HEK293 (cell line): Measurements from ENCODE around the gene GNG14.

Source experiments
- CTCF ChIP-seq: fragments of 450-650 bp; formaldehyde crosslinking; IDR thresholded peaks from 2 replicates; pipeline ENCODE4 v1.5.1; 2016; ENCODE audit warnings: missing biosample characterization, missing genetic modification characterization
- KLF8 ChIP-seq: fragments of 450-650 bp; formaldehyde crosslinking; IDR thresholded peaks from 2 replicates; pipeline ENCODE4 v1.5.1; 2016; ENCODE audit warnings: missing biosample characterization, missing genetic modification characterization
- MZF1 ChIP-seq: fragments of 450-650 bp; formaldehyde crosslinking; IDR thresholded peaks from 2 replicates; pipeline ENCODE4 v1.5.1; 2017; ENCODE audit warnings: missing biosample characterization, missing genetic modification characterization, borderline replicate concordance
- OSR2 ChIP-seq: fragments of 450-650 bp; formaldehyde crosslinking; IDR thresholded peaks from 2 replicates; pipeline ENCODE4 v1.5.1; 2016; ENCODE audit warnings: missing biosample characterization, missing genetic modification characterization
- REPIN1 ChIP-seq: fragments of 450-650 bp; formaldehyde crosslinking; IDR thresholded peaks from 2 replicates; pipeline ENCODE4 v1.5.1; 2017; ENCODE audit warnings: missing biosample characterization, missing genetic modification characterization, low read depth
- SCRT1 ChIP-seq: fragments of 450-650 bp; formaldehyde crosslinking; IDR thresholded peaks from 2 replicates; pipeline ENCODE4 v1.5.1; 2016; ENCODE audit warnings: missing biosample characterization, missing genetic modification characterization, borderline replicate concordance
- YY1 ChIP-seq: fragments of 450-650 bp; formaldehyde crosslinking; IDR thresholded peaks from 2 replicates; pipeline ENCODE4 v1.5.1; 2018; ENCODE audit warnings: missing biosample characterization, missing genetic modification characterization
- ZFP69B ChIP-seq: fragments of 450-650 bp; formaldehyde crosslinking; IDR thresholded peaks from 2 replicates; pipeline ENCODE4 v1.5.1; 2016; ENCODE audit warnings: missing biosample characterization, missing genetic modification characterization
- ZNF18 ChIP-seq: fragments of 450-650 bp; formaldehyde crosslinking; IDR thresholded peaks from 2 replicates; pipeline ENCODE4 v1.5.1; 2016; ENCODE audit warnings: missing biosample characterization, missing genetic modification characterization
- ZNF184 ChIP-seq: fragments of 450-650 bp; IDR thresholded peaks from 2 replicates; pipeline ENCODE4 v1.5.1; 2018; ENCODE audit warnings: missing biosample characterization, mild to moderate bottlenecking, missing genetic modification characterization
- ZNF239 ChIP-seq: fragments of 450-650 bp; formaldehyde crosslinking; IDR thresholded peaks from 2 replicates; pipeline ENCODE4 v1.5.1; 2016; ENCODE audit warnings: missing biosample characterization, missing genetic modification characterization
- ZNF335 ChIP-seq: fragments of 450-650 bp; formaldehyde crosslinking; conservative IDR thresholded peaks from 2 replicates; pipeline ENCODE4 v1.5.1; 2016; ENCODE audit warnings: missing biosample characterization, missing genetic modification characterization
- ZNF350 ChIP-seq: fragments of 450-650 bp; formaldehyde crosslinking; IDR thresholded peaks from 2 replicates; pipeline ENCODE4 v1.5.0; 2017; ENCODE audit warnings: missing biosample characterization, mild to moderate bottlenecking, missing genetic modification characterization
- ZNF391 ChIP-seq: fragments of 450-650 bp; formaldehyde crosslinking; IDR thresholded peaks from 2 replicates; pipeline ENCODE4 v1.5.1; 2016; ENCODE audit warnings: low read depth, missing biosample characterization, missing genetic modification characterization, borderline replicate concordance
- ZNF404 ChIP-seq: fragments of 450-650 bp; formaldehyde crosslinking; IDR thresholded peaks from 2 replicates; pipeline ENCODE4 v1.5.1; 2017; ENCODE audit warnings: missing biosample characterization, missing genetic modification characterization
- ZNF426 ChIP-seq: fragments of 450-650 bp; formaldehyde crosslinking; IDR thresholded peaks from 2 replicates; pipeline ENCODE4 v1.5.1; 2017; ENCODE audit warnings: missing biosample characterization, missing genetic modification characterization, mild to moderate bottlenecking, inconsistent platforms, moderate library complexity
- ZNF514 ChIP-seq: fragments of 450-650 bp; formaldehyde crosslinking; IDR thresholded peaks from 2 replicates; pipeline ENCODE4 v1.5.1; 2016; ENCODE audit warnings: missing biosample characterization, missing genetic modification characterization
- ZNF610 ChIP-seq: fragments of 450-650 bp; formaldehyde crosslinking; IDR thresholded peaks from 2 replicates; pipeline ENCODE4 v1.5.1; 2016; ENCODE audit warnings: missing biosample characterization, missing genetic modification characterization, borderline replicate concordance
- ZNF660 ChIP-seq: fragments of 450-650 bp; IDR thresholded peaks from 2 replicates; pipeline ENCODE4 v1.5.1; 2018; ENCODE audit warnings: missing biosample characterization, mild to moderate bottlenecking, missing genetic modification characterization
- ZNF837 ChIP-seq: fragments of 450-650 bp; formaldehyde crosslinking; IDR thresholded peaks from 2 replicates; pipeline ENCODE4 v1.5.1; 2016; ENCODE audit warnings: missing biosample characterization, missing genetic modification characterization
- TF ChIP-seq, protein P1 (sequence below): fragments of 450-650 bp; formaldehyde crosslinking; conservative IDR thresholded peaks from 2 replicates; pipeline ENCODE4 v1.5.1; 2016; ENCODE audit warnings: low read depth, missing biosample characterization, missing genetic modification characterization
- TF ChIP-seq, protein P2 (sequence below): fragments of 450-650 bp; formaldehyde crosslinking; IDR thresholded peaks from 2 replicates; pipeline ENCODE4 v1.5.1; 2017; ENCODE audit warnings: missing biosample characterization, missing genetic modification characterization
- TF ChIP-seq, protein P3 (sequence below): fragments of 450-650 bp; formaldehyde crosslinking; IDR thresholded peaks from 2 replicates; pipeline ENCODE4 v1.5.1; 2016; ENCODE audit warnings: missing biosample characterization, missing genetic modification characterization
- TF ChIP-seq, protein P4 (sequence below): fragments of 450-650 bp; formaldehyde crosslinking; IDR thresholded peaks from 2 replicates; pipeline ENCODE4 v1.5.1; 2016; ENCODE audit warnings: missing biosample characterization, missing genetic modification characterization

GNG14 gene

GRCh38 chr19:12681074-12681987 is 6.5 kb upstream of the GNG14 start, which contains the start of gene DHPS (continued):
- TF ChIP-seq ZNF391 (tag by site-specific recombination) (0 out of 2 replicates have a peak, but pooled peaks have one; percentile 47), ZNF239 (no peak), KLF8 (tag by site-specific recombination) (peak; percentile 70), ZNF660 (tag by site-specific recombination) (peak; percentile 78), ZNF610 (tag by site-specific recombination) (no peak; the same call in 1 of the 2 replicates), ZNF350 (tag by site-specific recombination) (no peak), SCRT1 (tag by site-specific recombination) (no peak), ZNF335 (tag by site-specific recombination) (peak; percentile 92), MZF1 (tag by site-specific recombination) (peak; percentile 93), OSR2 (tag by site-specific recombination) (no peak), CTCF (peak; percentile 51; the same call in 1 of the 2 replicates), ZNF404 (tag by site-specific recombination) (no peak), ZNF837 (tag by site-specific recombination) (peak; percentile 25; the same call in 1 of the 2 replicates), YY1 (tag by site-specific recombination) (peak; percentile 91), ZNF426 (tag by site-specific recombination) (no peak), ZNF514 (tag by site-specific recombination) (no peak), ZNF184 (tag by site-specific recombination) (peak; percentile 70; the same call in 1 of the 2 replicates), REPIN1 (tag by site-specific recombination) (0 out of 2 replicates have a peak, but pooled peaks have one; percentile 77), ZFP69B (tag by site-specific recombination) (peak; percentile 19; the same call in 1 of the 2 replicates), ZNF18 (tag by site-specific recombination) (peak; percentile 78)
- TF ChIP-seq, protein P1, sequence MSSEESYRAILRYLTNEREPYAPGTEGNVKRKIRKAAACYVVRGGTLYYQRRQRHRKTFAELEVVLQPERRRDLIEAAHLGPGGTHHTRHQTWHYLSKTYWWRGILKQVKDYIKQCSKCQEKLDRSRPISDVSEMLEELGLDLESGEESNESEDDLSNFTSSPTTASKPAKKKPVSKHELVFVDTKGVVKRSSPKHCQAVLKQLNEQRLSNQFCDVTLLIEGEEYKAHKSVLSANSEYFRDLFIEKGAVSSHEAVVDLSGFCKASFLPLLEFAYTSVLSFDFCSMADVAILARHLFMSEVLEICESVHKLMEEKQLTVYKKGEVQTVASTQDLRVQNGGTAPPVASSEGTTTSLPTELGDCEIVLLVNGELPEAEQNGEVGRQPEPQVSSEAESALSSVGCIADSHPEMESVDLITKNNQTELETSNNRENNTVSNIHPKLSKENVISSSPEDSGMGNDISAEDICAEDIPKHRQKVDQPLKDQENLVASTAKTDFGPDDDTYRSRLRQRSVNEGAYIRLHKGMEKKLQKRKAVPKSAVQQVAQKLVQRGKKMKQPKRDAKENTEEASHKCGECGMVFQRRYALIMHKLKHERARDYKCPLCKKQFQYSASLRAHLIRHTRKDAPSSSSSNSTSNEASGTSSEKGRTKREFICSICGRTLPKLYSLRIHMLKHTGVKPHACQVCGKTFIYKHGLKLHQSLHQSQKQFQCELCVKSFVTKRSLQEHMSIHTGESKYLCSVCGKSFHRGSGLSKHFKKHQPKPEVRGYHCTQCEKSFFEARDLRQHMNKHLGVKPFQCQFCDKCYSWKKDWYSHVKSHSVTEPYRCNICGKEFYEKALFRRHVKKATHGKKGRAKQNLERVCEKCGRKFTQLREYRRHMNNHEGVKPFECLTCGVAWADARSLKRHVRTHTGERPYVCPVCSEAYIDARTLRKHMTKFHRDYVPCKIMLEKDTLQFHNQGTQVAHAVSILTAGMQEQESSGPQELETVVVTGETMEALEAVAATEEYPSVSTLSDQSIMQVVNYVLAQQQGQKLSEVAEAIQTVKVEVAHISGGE (tag by site-specific recombination) = peak; percentile 96
- TF ChIP-seq, protein P2, sequence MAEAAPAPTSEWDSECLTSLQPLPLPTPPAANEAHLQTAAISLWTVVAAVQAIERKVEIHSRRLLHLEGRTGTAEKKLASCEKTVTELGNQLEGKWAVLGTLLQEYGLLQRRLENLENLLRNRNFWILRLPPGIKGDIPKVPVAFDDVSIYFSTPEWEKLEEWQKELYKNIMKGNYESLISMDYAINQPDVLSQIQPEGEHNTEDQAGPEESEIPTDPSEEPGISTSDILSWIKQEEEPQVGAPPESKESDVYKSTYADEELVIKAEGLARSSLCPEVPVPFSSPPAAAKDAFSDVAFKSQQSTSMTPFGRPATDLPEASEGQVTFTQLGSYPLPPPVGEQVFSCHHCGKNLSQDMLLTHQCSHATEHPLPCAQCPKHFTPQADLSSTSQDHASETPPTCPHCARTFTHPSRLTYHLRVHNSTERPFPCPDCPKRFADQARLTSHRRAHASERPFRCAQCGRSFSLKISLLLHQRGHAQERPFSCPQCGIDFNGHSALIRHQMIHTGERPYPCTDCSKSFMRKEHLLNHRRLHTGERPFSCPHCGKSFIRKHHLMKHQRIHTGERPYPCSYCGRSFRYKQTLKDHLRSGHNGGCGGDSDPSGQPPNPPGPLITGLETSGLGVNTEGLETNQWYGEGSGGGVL (tag by site-specific recombination) = peak; percentile 99
- TF ChIP-seq, protein P3, sequence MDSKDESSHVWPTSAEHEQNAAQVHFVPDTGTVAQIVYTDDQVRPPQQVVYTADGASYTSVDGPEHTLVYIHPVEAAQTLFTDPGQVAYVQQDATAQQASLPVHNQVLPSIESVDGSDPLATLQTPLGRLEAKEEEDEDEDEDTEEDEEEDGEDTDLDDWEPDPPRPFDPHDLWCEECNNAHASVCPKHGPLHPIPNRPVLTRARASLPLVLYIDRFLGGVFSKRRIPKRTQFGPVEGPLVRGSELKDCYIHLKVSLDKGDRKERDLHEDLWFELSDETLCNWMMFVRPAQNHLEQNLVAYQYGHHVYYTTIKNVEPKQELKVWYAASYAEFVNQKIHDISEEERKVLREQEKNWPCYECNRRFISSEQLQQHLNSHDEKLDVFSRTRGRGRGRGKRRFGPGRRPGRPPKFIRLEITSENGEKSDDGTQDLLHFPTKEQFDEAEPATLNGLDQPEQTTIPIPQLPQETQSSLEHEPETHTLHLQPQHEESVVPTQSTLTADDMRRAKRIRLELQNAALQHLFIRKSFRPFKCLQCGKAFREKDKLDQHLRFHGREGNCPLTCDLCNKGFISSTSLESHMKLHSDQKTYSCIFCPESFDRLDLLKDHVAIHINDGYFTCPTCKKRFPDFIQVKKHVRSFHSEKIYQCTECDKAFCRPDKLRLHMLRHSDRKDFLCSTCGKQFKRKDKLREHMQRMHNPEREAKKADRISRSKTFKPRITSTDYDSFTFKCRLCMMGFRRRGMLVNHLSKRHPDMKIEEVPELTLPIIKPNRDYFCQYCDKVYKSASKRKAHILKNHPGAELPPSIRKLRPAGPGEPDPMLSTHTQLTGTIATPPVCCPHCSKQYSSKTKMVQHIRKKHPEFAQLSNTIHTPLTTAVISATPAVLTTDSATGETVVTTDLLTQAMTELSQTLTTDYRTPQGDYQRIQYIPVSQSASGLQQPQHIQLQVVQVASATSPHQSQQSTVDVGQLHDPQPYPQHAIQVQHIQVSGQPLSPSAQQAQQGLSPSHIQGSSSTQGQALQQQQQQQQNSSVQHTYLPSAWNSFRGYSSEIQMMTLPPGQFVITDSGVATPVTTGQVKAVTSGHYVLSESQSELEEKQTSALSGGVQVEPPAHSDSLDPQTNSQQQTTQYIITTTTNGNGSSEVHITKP (tag by site-specific recombination) = peak; percentile 87
- TF ChIP-seq, protein P4, sequence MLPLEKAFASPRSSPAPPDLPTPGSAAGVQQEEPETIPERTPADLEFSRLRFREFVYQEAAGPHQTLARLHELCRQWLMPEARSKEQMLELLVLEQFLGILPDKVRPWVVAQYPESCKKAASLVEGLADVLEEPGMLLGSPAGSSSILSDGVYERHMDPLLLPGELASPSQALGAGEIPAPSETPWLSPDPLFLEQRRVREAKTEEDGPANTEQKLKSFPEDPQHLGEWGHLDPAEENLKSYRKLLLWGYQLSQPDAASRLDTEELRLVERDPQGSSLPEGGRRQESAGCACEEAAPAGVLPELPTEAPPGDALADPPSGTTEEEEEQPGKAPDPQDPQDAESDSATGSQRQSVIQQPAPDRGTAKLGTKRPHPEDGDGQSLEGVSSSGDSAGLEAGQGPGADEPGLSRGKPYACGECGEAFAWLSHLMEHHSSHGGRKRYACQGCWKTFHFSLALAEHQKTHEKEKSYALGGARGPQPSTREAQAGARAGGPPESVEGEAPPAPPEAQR (tag by site-specific recombination) = no peak; the same call in 1 of the 2 replicates
